Glomerular endothelial cell (primary cell): Measurements from ENCODE around the gene MYO1D. TPM values are rescaled to one million over a fixed set of nuclear protein-coding genes. Genes with fewer than 3 reads are reported as not detected.
A peak's percentile ranks its signal among the peaks of the same experiment; 100 is the strongest.
"Not testable (repeated sequence)": the region's sequence is repeated elsewhere in the genome, so short reads cannot be mapped to it uniquely, and the experiment has no call there.

Experiments used
- DNase-seq: peaks from one replicate; pipeline ENCODE4 v3.0.0-alpha.2; 2011; ENCODE audit warnings: low read depth, low spot score; ENCODE audit errors: extremely low read depth
- total RNA-seq: library from RNA; depleted of rRNA; stranded (reverse); fragments of >200 nt; gene quantifications from 2 replicates; pipeline ENCODE4 v1.2.3, GENCODE V29; 2015

The MYO1D gene
- total RNA-seq, result 64.7 and 73.7 TPM in 2 replicates

GRCh38 chr17:32876417-32877163 is at the start of gene MYO1D:
TSS of gene MYO1D (minus strand) at chr17:32877124. CDS start at chr17:32876872, 252 bp downstream.
- no peak for DNase-seq

- no peak for DNase-seq
Measured at GRCh38 chr17:32926183-32926582, 49.3 kb upstream of the MYO1D start.

- not testable (repeated sequence) for DNase-seq
Measured at GRCh38 chr17:32923905-32924304, 47.0 kb upstream of the MYO1D start.

- no peak for DNase-seq
Measured at GRCh38 chr17:32921017-32921416, 44.1 kb upstream of the MYO1D start.

- no peak for DNase-seq
Measured at GRCh38 chr17:32920293-32920692, 43.4 kb upstream of the MYO1D start.

GRCh38 chr17:32919876-32920275 is 43.0 kb upstream of the MYO1D start:
- DNase-seq, result not testable (repeated sequence)

- DNase-seq, result no peak
Measured at GRCh38 chr17:32917842-32918241, 40.9 kb upstream of the MYO1D start.

- DNase-seq, result no peak
Measured at GRCh38 chr17:32917081-32917480, 40.2 kb upstream of the MYO1D start.

- DNase-seq, result no peak
Measured at GRCh38 chr17:32916134-32916533, 39.2 kb upstream of the MYO1D start.

GRCh38 chr17:32915245-32915644 is 38.3 kb upstream of the MYO1D start:
- DNase-seq, result no peak

GRCh38 chr17:32914181-32914580 is 37.3 kb upstream of the MYO1D start:
- no peak for DNase-seq

- DNase-seq, result no peak
Measured at GRCh38 chr17:32913593-32913992, 36.7 kb upstream of the MYO1D start.

- DNase-seq, result no peak
Measured at GRCh38 chr17:32912218-32912897, 35.4 kb upstream of the MYO1D start.

- DNase-seq, result no peak
Measured at GRCh38 chr17:32910769-32911168, 33.8 kb upstream of the MYO1D start.

GRCh38 chr17:32909787-32910369 is 33.0 kb upstream of the MYO1D start:
- peak; percentile 75 for DNase-seq

- DNase-seq, result no peak
Measured at GRCh38 chr17:32907583-32907982, 30.7 kb upstream of the MYO1D start.

GRCh38 chr17:32904891-32905290 is 28.0 kb upstream of the MYO1D start:
- no peak for DNase-seq

GRCh38 chr17:32903774-32904673 is 27.1 kb upstream of the MYO1D start:
- no peak for DNase-seq

- no peak for DNase-seq
Measured at GRCh38 chr17:32901743-32902142, 24.8 kb upstream of the MYO1D start.

- no peak for DNase-seq
Measured at GRCh38 chr17:32899236-32900013, 22.5 kb upstream of the MYO1D start.
